Neural progenitor cell (in vitro differentiated cells): ENCODE data around the gene CLEC3B.

Experiments
- CTCF ChIP-seq: fragments of 200-600 bp; sonication (generic); IDR thresholded peaks from 2 replicates; pipeline ENCODE4 v1.5.1; 2017; ENCODE audit warnings: antibody characterized with exemption, mild to moderate bottlenecking
- EZH2 ChIP-seq: fragments of 200-600 bp; sonication (generic); IDR thresholded peaks from 2 replicates; pipeline ENCODE4 v1.6.1; 2017; ENCODE audit warnings: antibody characterized with exemption, mild to moderate bottlenecking, moderate library complexity

GRCh38 chr3:45057557-45057956 is 31.5 kb downstream of the CLEC3B start:
- TF ChIP-seq CTCF (no peak), EZH2 (no peak)
